Prostate gland (tissue), 2 donors: Measurements from ENCODE around the gene TRRAP. TPM values are rescaled to one million over a fixed set of nuclear protein-coding genes. Genes with fewer than 3 reads are reported as not detected.

ENCODE experiments used
- DNase-seq: peaks from one replicate; pipeline ENCODE4 v3.0.0-alpha.2; 2019; ENCODE audit warnings: low spot score
- H3K27ac ChIP-seq, 2 donors: fragments of 200-600 bp; sonication (generic); 2 replicates each; pipeline ENCODE4 v1.5.1; 2017 to 2019
- H3K27me3 ChIP-seq: fragments of 200-600 bp; sonication (generic); replicated peaks from 2 replicates; pipeline ENCODE4 v1.5.1; 2019; ENCODE audit not compliant: insufficient read depth
- H3K36me3 ChIP-seq, 2 donors: fragments of 200-600 bp; sonication (generic); 1 replicate in 1 of 2; 2 replicates in 1 of 2; pipeline versions ENCODE4 v1.5.1 to v1.8.1; 2017 to 2019
- H3K4me1 ChIP-seq: fragments of 200-600 bp; sonication (generic); replicated peaks from 2 replicates; pipeline ENCODE4 v1.5.1; 2019
- H3K4me3 ChIP-seq, 2 donors: fragments of 200-600 bp; sonication (generic); 2 replicates each; pipeline ENCODE4 v1.5.1; 2017 to 2019
- H3K9me3 ChIP-seq: fragments of 200-600 bp; sonication (generic); 2 replicates; pipeline ENCODE4 v1.5.1; 2017
- POLR2A ChIP-seq: fragments of 450-650 bp; IDR thresholded peaks from one replicate; pipeline ENCODE4 v1.6.1; 2016; ENCODE audit warnings: antibody characterized with exemption, mild to moderate bottlenecking
- POLR2AphosphoS5 ChIP-seq: sonication (generic); formaldehyde crosslinking; IDR thresholded peaks from one replicate; pipeline ENCODE4 v1.6.1; 2017; ENCODE audit warnings: antibody characterized with exemption
- WGBS: methylation state at CpG from one replicate; pipeline ENCODE4 v1.1.5; 2018; 5-methylcytosine and 5-hydroxymethylcytosine counted together
- intact Hi-C: fragments of 100-400 bp; cut with DNase I; formaldehyde crosslinking; loops from one replicate; pipeline ENCODE4 v1.14.2; 2022
- total RNA-seq, 2 donors: library from RNA; depleted of rRNA; stranded (reverse); fragments of >200 nt; gene quantifications; one replicate each; pipeline ENCODE4 v1.1.0, GENCODE V29; 2016
- TF ChIP-seq, protein P1 (sequence below), 4 experiments: fragments of 200-600 bp in 2 of 4; fragments of 450-650 bp in 2 of 4; sonication (generic) in 2 of 4; IDR thresholded peaks; 1 replicate in 3 of 4; 2 replicates in 1 of 4; pipeline ENCODE4 v1.5.1; 2016 to 2019; ENCODE audit warnings: antibody characterized with exemption in 4 of 4, mild to moderate bottlenecking in 2 of 4, moderate library complexity in 2 of 4

Gene TRRAP
- total RNA-seq, 2 donors from 2014 or later, result 38.3 to 87.4 TPM

DNA sequence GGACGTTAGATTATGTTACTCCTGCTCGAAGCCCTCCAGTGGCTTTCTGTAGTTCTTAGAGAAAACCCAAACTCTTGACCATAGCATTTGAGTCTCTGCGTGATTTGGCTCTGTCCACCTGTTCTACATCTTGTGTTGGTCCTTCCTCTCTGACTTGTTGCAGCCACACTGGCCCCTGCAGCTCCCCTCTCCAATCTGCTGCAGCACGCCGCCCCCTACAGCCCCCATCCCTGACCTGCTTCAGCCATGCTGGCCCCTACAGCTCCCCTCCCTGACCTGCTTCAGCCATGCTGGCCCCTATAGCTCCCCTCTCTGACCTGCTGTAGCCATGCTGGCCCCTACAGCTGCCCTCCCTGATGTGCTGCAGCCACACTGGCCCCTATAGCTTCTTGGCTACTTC lies 29.2 kb downstream of the TRRAP start:
- intact Hi-C loops, result no loop called here
- H3K4me3 ChIP-seq, result no peak overlapping the region
- no peak overlapping the region for H3K27ac ChIP-seq
- H3K4me1 ChIP-seq, result no peaks in the 10 kb centered on the region
- 93% methylated on average over 5 of the region's 5 CpGs for WGBS
- TF ChIP-seq POLR2A (no peak), POLR2AphosphoS5 (no peak)
- TF ChIP-seq, protein P1, sequence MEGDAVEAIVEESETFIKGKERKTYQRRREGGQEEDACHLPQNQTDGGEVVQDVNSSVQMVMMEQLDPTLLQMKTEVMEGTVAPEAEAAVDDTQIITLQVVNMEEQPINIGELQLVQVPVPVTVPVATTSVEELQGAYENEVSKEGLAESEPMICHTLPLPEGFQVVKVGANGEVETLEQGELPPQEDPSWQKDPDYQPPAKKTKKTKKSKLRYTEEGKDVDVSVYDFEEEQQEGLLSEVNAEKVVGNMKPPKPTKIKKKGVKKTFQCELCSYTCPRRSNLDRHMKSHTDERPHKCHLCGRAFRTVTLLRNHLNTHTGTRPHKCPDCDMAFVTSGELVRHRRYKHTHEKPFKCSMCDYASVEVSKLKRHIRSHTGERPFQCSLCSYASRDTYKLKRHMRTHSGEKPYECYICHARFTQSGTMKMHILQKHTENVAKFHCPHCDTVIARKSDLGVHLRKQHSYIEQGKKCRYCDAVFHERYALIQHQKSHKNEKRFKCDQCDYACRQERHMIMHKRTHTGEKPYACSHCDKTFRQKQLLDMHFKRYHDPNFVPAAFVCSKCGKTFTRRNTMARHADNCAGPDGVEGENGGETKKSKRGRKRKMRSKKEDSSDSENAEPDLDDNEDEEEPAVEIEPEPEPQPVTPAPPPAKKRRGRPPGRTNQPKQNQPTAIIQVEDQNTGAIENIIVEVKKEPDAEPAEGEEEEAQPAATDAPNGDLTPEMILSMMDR (IDR thresholded peaks at IDR 0.05), result no peak
- no peaks in the 10 kb centered on the region for H3K9me3 ChIP-seq
- no peaks in the 10 kb centered on the region for H3K27me3 ChIP-seq
- DNase-seq, result no peak
- peaks cover 7 to 9% of the 10 kb centered on the region in 2 donors for H3K36me3 ChIP-seq

DNA sequence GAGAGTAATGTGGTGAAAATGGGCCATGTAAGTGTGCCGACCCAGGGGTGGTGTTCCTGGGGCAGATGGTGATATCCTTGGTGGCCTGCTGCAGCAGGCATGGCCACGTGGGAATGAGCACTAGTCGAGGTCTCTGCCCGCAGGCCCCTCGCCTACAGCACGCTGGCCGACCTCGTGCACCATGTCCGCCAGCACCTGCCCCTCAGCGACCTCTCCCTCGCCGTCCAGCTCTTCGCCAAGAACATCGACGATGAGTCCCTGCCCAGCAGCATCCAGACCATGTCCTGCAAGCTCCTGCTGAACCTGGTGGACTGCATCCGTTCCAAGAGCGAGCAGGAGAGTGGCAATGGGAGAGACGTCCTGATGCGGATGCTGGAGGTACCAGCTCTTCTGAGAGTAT lies 30.3 kb downstream of the TRRAP start:
- Histone ChIP-seq H3K4me3 (no peak overlapping the region), H3K36me3 (peaks cover 2 to 9% of the 10 kb centered on the region in 2 donors), H3K4me1 (no peaks in the 10 kb centered on the region), H3K27ac (no peak overlapping the region), H3K9me3 (no peaks in the 10 kb centered on the region), H3K27me3 (no peaks in the 10 kb centered on the region)
- intact Hi-C loops, result no loop called here
- TF ChIP-seq, protein P1 (IDR thresholded peaks at IDR 0.05), result no peak
- DNase-seq, result no peak
- WGBS, result 93% methylated on average over 19 of the region's 19 CpGs

DNA sequence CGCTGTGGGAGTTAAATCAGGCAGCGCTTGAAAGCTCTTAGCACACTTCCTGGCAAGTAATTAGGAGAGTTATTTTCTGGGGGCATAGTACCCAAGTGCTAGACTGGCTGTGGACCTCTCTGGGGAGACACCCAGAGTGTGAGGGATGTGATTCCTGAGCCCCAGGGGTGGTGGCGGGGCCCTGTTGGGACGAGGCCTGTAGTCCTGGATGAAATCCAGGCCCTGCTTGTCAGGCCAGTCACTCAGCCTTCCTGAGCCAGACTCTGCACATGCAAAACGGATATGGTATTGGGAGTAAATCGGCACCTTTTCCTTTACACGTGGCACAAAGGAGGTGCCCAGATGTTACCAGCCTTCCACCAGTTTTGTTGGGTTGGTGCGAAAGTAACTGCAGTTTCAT lies 31.2 kb downstream of the TRRAP start:
- peaks cover 0 to 9% of the 10 kb centered on the region in 2 donors for H3K36me3 ChIP-seq
- no peak for DNase-seq
- no peak overlapping the region for H3K27ac ChIP-seq
- intact Hi-C loops, result no loop called here
- H3K9me3 ChIP-seq, result no peaks in the 10 kb centered on the region
- no peaks in the 10 kb centered on the region for H3K4me1 ChIP-seq
- 63% methylated on average over 8 of the region's 8 CpGs for WGBS
- H3K4me3 ChIP-seq, result no peak overlapping the region
- TF ChIP-seq POLR2AphosphoS5 (no peak), POLR2A (no peak)
- H3K27me3 ChIP-seq, result no peaks in the 10 kb centered on the region

DNA sequence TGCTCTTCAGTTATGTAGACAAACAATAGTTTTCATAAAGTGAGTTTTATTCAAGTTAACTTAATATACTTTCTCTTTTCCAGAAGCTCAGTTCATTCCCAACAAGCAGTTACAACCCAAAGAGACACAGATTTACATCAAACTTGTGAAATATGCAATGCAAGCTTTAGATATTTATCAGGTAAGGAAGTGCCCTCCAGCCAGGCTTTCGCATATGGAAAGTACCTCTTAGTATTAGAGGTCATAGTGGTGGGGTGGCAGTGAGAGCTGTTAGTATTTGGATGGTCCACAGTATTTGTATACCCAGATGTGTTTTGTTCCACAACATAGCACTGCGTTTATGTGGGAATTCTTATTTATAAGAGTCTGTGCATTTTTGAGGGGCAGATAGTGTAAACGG lies 32.1 kb downstream of the TRRAP start:
- H3K36me3 ChIP-seq, result peaks cover 0 to 2% of the 10 kb centered on the region in 2 donors
- intact Hi-C loops, result no loop called here
- 92% methylated on average over 3 of the region's 3 CpGs for WGBS

DNA sequence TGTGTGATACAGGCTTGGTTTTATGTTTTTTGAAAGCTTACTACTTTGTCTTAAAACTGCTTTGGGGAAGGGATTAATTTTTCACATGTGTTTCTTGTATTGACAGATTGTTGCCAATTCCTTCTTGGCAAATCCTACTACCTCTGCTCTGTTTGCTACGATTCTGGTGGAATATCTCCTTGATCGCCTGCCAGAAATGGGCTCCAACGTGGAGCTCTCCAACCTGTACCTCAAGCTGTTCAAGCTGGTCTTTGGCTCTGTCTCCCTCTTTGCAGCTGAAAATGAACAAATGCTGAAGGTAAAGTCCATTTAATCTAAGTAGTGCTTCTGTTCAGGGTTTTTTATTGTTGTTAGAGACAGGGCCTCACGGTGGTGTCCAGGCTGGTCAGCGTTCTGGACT lies 33.6 kb downstream of the TRRAP start:
- H3K9me3 ChIP-seq, result no peaks in the 10 kb centered on the region
- 60% methylated on average over 5 of the region's 5 CpGs for WGBS
- no peak overlapping the region for H3K4me3 ChIP-seq
- DNase-seq, result no peak
- no peaks in the 10 kb centered on the region for H3K4me1 ChIP-seq
- H3K27me3 ChIP-seq, result no peaks in the 10 kb centered on the region
- no peaks in the 10 kb centered on the region for H3K36me3 ChIP-seq
- no peak overlapping the region for H3K27ac ChIP-seq
- intact Hi-C loops, result no loop called here
- no peak for TF ChIP-seq POLR2AphosphoS5
- TF ChIP-seq POLR2A, result no peak
- TF ChIP-seq, protein P1 (IDR thresholded peaks at IDR 0.05), result no peak

More for the DNA sequence above, 32.1 kb downstream of the TRRAP start:
- H3K4me1 ChIP-seq, result no peaks in the 10 kb centered on the region
- DNase-seq, result no peak
- H3K4me3 ChIP-seq, result no peak overlapping the region
- no peaks in the 10 kb centered on the region for H3K27me3 ChIP-seq
- H3K9me3 ChIP-seq, result no peaks in the 10 kb centered on the region
- TF ChIP-seq POLR2AphosphoS5, result no peak
- TF ChIP-seq, protein P1 (IDR thresholded peaks at IDR 0.05), result no peak
- TF ChIP-seq POLR2A, result no peak
- H3K27ac ChIP-seq, result no peak overlapping the region
